HG02885 (cell line): ENCODE measurements around the gene MEGF11.

Experiments
- ATAC-seq: cut with Tn5 transposase; IDR thresholded peaks from one replicate; pipeline ENCODE4 v1.9.1; 2021; ENCODE audit warnings: mild to moderate bottlenecking; ENCODE audit not compliant: unreplicated experiment, poor library complexity

MEGF11 gene

DNA sequence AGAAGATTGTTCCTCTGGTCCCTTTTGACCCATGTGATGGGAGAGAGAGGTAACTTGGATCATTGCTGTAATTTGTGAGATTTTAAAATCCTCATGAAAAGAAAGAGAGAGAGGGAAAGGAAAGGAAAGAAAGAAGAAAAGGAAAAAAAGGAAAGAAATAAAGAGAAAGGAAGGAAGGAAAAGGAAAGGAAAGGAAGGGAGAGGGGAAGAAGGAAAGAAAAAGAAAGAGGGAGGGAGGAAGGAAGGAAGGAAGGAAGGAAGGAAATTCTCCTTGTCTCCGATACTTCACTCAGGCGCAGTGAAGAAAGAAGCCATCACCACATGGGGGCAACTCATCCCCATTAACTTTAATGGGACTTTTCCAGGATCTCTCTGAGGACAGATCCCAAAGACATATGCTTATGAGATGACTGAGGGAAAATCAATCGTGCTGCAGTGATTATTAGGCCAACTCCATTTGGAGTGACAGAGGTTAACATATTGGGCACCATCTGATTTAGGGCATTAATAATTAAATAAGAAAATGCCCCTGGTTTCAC lies 123.0 kb downstream of the MEGF11 start:
- no peak for ATAC-seq

- no peak for ATAC-seq
These were observed 124.0 kb downstream of the MEGF11 start for GRCh38 chr15:66129586-66129985.

DNA sequence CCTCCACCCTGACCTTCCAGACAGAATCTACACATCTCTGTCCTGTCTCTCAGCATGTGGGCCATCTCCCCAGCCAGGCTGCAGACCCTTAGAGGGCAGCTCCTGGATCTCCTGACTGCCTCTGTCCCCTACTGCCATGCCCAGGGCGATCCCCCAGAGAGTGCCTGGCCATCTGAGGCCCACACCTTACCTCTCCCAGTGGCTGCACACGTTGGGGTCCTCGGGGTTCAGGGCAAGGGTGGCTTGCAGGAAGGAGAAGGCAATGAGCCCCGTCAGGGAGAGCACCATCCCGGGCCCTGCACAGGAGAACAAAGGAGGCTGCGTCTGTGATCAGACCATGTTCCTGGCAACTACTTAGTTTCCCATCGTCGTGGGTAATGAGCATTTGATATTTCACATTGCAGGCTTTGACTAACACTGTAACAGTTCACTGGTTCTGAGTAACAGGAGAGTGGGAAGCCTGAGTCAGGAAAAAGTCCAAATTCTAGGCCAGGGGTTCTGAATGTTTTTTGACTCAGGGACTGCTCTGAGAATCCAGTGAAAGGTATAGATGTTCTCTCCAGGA lies 125.4 kb downstream of the MEGF11 start:
- no peak for ATAC-seq

GRCh38 chr15:66126456-66126855 lies 127.1 kb downstream of the MEGF11 start:
- no peak for ATAC-seq

- no peak for ATAC-seq
These were observed 127.5 kb downstream of the MEGF11 start for GRCh38 chr15:66126031-66126441.

- ATAC-seq: no peak
These were observed 128.9 kb downstream of the MEGF11 start for GRCh38 chr15:66124651-66125050.

DNA sequence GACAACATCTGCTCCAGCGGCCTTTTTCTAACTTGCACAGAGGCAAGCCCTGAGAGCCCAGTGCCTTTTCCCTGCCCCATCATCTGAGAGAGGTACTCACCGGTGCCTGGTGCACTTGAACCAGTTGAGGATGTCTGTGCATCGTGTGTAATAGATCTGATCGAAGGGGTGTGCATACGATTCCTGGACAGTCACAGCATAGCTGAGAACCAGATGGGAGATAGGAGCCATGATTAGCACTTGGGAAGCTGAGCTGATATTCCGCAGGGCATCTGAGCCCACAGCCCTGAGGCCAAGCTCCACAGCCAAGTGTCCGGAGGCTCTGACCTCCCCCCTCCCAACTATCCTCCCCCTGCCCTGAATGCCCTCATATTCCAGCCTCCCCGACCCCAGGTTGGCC lies 129.8 kb downstream of the MEGF11 start:
- ATAC-seq: no peak

DNA sequence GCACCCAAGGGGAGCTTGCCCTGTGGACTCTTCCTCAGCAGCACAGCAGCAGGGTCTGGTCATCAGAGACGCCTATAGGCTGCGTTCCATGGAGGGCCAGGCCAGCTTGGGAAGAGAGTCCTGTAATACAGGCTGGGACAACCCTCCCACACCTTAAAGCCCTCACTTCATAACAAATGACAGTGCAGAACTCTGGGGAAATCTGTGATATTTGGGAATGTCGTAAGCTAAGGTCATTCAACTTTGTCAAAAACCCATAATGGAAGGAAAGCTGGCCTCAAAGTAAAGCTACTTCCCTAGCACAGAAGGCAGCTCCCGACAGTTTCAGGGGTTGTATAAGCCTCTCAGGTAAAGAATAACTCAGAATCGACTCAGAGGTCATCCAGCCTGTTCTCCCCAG lies 133.1 kb downstream of the MEGF11 start:
- ATAC-seq: no peak

- ATAC-seq: no peak
These were observed 135.7 kb downstream of the MEGF11 start for GRCh38 chr15:66117841-66118240.

DNA sequence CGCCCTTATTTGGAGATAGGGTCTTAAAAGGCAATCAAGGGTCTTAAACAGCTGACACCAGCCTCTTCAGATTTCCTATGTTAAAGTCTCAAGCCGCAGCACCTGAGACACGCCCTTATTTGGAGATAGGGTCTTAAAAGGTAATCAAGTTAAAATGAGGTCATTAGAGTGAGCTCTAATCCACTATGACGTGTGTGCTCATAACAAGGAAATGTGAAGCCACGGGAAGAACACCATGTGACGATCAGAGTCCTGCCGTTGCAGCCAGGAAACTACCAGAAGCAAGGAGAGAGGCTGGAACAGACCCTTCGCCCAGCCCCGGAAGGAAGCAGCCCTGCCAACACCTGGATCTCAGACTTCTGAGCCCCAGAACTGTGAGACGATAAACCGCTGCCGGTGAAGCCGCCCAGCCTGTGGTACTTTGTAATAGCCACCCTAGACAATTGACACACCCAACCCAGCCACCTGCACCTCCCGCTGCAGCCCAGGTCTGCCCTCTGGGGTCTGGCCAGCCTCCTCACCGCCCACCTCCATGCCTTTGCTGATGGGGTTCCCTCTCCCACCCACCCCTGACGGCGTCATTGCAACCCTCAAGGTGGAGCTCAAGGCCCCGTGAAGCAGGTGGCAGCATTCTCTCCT lies 137.9 kb downstream of the MEGF11 start:
- ATAC-seq: no peak

DNA sequence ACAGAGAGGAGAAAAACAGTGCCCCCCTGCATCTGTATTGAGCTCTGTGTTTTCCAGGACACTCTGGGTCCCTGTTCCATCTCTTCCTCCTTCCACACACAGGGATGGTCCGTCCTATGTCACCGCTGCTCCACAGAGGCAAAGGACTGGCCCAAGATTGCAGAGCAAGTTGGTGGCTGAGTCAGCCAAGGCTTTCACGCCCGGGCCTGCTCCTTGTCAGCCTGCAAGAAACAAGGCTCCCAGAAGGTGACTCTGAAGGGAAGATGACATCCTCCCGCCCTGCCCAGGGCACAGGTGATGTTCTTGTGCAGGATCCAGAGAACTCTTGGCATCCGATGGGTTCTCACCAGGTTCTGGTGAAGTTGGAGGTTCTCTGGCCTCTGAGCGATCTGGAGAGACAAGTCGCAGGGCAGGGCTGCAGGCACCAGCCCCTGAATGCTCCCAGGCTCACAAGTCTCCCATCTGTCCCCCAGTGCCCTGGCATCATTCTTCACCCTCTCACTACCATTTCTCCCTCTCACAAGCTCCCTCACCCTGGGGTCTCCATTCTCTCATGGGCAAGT lies 138.6 kb downstream of the MEGF11 start:
- no peak for ATAC-seq

DNA sequence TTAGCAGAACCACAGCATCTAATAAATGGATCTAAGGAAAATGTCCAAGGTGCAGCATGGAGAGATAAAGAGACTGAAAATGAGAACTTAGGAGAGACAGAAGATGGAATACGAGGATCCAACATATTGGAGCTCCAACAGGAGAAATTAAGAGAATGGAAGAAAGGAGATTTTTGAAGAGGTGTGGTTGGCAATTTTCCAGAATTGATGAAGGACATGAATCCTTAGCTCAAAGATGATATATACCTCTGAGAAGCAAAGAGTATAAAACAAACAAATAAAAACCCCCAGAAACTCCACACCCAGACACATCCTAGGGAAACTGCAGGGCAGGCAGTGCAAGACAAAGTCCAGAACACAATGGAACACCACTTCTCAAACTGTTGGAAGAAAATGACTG lies 141.2 kb downstream of the MEGF11 start:
- ATAC-seq: no peak

GRCh38 chr15:66111363-66111762 lies 142.2 kb downstream of the MEGF11 start:
- no peak for ATAC-seq

DNA sequence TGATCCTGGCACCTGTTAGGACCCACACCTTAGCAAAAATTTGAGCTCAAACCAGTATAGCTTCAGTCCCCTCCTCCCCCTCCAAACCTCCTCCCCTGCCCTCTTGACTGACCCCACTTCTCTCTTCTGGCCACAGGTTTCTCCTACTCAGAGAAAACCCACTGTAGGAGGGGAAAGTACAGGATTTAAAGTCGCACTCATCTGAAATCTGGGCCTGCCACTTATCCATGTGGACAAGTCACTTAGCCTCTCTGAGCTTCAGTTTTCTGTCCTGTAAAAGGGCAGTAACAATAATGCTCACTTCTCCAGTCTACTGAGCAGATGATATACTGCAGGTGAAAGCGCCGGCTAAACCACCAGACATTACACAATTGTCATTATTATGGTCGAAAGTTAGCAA lies 142.7 kb downstream of the MEGF11 start:
- no peak for ATAC-seq

DNA sequence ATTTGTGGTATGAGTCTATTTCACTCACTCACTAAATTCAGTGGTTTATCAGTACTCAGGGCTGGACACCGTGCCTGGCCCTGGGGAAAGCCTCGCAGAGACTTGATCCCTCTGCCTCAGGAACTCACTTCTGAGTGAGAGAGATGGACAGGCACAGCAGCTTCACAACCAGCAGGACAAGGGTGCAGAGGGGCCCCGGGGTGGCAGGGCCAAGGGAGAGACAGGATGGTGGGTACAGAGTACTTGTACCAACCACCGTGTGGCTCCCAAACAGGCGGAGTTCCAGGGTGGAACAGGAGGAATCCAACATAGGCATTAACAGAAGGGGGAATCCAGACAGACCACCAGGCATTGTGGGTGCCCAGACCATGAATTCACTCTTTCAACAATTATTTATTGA lies 143.7 kb downstream of the MEGF11 start:
- no peak for ATAC-seq

- ATAC-seq: no peak
These were observed 144.9 kb downstream of the MEGF11 start for GRCh38 chr15:66108483-66109265.

- no peak for ATAC-seq
These were observed 146.5 kb downstream of the MEGF11 start for GRCh38 chr15:66107070-66107469.

DNA sequence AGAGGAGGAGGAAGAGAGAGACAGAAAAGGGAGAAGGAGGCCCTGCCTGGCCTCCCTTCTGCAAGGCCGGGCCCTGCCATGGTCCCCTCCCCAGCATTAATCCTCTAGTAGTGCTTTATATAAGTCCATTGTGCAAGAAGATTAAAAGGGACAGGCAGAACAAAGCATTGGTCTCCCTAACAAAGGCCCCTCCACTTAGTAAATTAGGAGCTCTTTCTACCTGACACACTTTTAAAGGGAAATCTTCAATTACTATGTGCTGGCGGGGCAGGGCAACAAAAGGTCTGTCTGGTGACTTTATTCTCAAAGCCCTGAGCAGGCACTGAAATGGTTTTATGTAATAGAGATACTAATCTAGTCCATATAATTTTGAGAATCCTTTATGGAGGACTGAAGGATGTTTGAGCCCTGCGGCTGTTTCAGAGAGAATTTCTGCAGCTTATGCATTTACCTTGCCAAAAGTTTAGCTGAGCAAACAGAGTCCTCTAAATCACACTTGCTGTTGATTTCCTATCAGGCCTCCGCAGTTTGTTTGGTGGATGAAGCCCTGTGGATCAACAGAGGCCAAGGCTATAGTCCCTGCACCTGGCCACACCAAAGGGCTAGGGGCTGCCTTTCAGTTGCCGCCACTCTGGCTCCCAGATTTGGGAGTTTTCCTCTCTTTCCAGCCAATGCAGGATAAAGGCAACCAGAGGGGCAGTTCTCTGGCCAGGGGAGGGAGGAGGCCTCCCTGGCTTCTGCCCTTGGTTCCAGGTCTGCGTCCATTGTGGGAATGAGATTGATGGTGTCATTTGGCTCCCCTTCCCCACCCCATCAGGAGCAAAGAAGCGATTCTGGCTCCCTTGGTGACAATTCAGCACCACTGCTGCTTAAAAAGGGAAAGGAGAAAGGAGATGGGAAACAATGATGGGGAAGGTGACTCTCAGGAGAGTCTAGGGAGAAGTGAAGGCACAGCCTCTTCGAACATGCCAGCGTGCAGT lies 148.0 kb downstream of the MEGF11 start:
- ATAC-seq: no peak

DNA sequence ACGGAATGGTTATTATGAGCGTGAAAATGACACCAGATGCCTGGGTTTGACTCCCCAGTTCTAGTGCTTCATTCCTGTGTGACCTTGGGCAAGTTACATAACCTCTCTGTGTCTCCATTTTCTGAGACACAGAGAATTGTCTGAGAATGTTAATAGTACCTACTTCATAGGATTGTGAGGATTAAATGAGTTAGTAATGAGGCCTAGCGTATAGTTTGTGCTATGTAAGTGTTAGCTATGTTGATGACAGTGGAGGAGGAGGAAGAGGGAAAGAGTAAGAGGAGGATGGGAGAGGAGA lies 150.3 kb downstream of the MEGF11 start:
- ATAC-seq: no peak
